ENCODE data around the gene ANAPC7. TPM values are rescaled to one million over a fixed set of nuclear protein-coding genes. Genes with fewer than 3 reads are reported as not detected.

The ANAPC7 gene
- total and polyA plus RNA-seq, 9 of the 15 experiments (the other 6 are each of a cell fraction or from before 2014, with no cell fraction given) = 46.7 to 158 (median 109) TPM

DNA sequence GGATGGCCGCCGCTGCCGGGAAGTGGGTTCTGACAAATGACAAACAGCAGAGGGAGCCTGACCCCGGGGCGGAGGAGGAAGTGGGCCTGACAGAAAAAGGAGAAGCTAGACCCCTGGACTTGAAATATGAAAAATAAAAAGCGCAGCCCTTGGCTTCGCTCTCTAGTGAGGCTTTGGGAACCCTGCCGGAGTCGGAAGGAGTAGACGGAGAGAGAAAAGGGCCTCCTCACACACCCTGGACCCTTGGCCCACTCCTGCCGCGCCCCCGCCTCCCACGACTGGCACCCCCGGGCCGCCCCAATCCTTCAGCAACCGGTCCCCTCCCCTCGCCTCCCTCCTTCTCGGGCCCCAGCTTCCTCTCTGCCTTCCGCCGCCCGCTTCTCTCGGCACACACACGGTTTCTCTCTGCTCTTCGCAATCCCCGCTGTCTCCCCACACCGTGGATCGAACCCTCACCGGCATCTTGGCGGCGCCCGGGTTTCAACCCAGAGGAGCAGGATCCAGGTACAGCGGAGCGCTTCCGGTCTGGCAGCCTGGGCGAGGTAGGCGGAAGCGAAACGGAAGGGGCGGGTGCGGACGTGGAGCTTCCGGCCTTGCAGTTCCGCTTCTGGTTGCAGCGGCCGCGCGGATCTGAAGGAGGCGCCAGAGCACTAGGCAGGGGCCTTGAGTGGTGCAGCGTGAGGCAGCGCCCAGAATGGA, 46.4 kb upstream of the ANAPC7 start, which contains the start of gene ARPC3 (continued):
- TF ChIP-seq, protein P1, sequence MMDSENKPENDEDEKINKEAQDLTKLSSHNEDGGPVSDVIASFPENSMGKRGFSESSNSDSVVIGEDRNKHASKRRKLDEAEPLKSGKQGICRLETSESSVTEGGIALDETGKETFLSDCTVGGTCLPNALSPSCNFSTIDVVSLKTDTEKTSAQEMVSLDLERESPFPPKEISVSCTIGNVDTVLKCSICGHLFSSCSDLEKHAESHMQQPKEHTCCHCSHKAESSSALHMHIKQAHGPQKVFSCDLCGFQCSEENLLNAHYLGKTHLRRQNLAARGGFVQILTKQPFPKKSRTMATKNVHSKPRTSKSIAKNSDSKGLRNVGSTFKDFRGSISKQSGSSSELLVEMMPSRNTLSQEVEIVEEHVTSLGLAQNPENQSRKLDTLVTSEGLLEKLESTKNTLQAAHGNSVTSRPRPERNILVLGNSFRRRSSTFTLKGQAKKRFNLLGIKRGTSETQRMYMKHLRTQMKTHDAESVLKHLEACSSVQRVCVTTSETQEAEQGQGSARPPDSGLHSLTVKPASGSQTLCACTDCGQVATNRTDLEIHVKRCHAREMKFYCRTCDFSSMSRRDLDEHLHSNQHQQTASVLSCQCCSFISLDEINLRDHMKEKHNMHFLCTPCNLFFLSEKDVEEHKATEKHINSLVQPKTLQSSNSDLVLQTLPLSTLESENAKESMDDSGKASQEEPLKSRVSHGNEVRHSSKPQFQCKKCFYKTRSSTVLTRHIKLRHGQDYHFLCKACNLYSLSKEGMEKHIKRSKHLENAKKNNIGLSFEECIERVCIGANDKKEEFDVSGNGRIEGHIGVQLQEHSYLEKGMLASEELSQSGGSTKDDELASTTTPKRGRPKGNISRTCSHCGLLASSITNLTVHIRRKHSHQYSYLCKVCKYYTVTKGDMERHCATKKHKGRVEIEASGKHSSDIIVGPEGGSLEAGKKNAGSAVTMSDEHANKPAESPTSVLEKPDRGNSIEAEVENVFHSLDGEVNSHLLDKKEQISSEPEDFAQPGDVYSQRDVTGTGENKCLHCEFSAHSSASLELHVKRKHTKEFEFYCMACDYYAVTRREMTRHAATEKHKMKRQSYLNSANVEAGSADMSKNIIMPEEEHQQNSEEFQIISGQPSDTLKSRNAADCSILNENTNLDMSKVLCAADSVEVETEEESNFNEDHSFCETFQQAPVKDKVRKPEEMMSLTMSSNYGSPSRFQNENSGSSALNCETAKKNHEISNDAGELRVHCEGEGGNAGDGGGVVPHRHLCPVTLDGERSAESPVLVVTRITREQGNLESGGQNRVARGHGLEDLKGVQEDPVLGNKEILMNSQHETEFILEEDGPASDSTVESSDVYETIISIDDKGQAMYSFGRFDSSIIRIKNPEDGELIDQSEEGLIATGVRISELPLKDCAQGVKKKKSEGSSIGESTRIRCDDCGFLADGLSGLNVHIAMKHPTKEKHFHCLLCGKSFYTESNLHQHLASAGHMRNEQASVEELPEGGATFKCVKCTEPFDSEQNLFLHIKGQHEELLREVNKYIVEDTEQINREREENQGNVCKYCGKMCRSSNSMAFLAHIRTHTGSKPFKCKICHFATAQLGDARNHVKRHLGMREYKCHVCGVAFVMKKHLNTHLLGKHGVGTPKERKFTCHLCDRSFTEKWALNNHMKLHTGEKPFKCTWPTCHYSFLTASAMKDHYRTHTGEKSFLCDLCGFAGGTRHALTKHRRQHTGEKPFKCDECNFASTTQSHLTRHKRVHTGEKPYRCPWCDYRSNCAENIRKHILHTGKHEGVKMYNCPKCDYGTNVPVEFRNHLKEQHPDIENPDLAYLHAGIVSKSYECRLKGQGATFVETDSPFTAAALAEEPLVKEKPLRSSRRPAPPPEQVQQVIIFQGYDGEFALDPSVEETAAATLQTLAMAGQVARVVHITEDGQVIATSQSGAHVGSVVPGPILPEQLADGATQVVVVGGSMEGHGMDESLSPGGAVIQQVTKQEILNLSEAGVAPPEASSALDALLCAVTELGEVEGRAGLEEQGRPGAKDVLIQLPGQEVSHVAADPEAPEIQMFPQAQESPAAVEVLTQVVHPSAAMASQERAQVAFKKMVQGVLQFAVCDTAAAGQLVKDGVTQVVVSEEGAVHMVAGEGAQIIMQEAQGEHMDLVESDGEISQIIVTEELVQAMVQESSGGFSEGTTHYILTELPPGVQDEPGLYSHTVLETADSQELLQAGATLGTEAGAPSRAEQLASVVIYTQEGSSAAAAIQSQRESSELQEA (IDR thresholded peaks at IDR 0.05; ENCODE audit: low read depth) = no peak
- TF ChIP-seq NCOA6 (IDR thresholded peaks at IDR 0.05) (no peak), KAT8 (IDR thresholded peaks at IDR 0.05; ENCODE audit: low read depth) (no peak; the same call in 1 of the 2 replicates), MEF2A (IDR thresholded peaks at IDR 0.05; ENCODE audit: control insufficient read depth, low read depth, low read length) (no peak), ELK1 (CRISPR knock-in tag; IDR thresholded peaks at IDR 0.05) (no peak), ZBTB1 (CRISPR knock-in tag; IDR thresholded peaks at IDR 0.05; ENCODE audit: borderline replicate concordance, low read depth) (no peak), KLF13 (tag; IDR thresholded peaks at IDR 0.05; ENCODE audit: borderline replicate concordance, low read depth) (0 out of 2 replicates have a peak, but pooled peaks have one; percentile 7), KLF16 (IDR thresholded peaks at IDR 0.05) (peak; percentile 46; the same call in 1 of the 2 replicates), ELF4 (CRISPR knock-in tag; IDR thresholded peaks at IDR 0.05) (peak; percentile 88), PML (IDR thresholded peaks at IDR 0.05; ENCODE audit: low read length) (peak; percentile 60), ZNF717 (CRISPR knock-in tag; IDR thresholded peaks at IDR 0.05) (no peak)
- TF ChIP-seq, protein P2, sequence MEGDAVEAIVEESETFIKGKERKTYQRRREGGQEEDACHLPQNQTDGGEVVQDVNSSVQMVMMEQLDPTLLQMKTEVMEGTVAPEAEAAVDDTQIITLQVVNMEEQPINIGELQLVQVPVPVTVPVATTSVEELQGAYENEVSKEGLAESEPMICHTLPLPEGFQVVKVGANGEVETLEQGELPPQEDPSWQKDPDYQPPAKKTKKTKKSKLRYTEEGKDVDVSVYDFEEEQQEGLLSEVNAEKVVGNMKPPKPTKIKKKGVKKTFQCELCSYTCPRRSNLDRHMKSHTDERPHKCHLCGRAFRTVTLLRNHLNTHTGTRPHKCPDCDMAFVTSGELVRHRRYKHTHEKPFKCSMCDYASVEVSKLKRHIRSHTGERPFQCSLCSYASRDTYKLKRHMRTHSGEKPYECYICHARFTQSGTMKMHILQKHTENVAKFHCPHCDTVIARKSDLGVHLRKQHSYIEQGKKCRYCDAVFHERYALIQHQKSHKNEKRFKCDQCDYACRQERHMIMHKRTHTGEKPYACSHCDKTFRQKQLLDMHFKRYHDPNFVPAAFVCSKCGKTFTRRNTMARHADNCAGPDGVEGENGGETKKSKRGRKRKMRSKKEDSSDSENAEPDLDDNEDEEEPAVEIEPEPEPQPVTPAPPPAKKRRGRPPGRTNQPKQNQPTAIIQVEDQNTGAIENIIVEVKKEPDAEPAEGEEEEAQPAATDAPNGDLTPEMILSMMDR (IDR thresholded peaks at IDR 0.05 in 2 of 3, conservative IDR thresholded peaks at IDR 0.05 in 1 of 3; ENCODE audit: insufficient read depth in 2 of 3, low read depth in 1 of 3, low read length in 3 of 3) = peak; percentile 94 to 97 (median 95)
- TF ChIP-seq, protein P3, sequence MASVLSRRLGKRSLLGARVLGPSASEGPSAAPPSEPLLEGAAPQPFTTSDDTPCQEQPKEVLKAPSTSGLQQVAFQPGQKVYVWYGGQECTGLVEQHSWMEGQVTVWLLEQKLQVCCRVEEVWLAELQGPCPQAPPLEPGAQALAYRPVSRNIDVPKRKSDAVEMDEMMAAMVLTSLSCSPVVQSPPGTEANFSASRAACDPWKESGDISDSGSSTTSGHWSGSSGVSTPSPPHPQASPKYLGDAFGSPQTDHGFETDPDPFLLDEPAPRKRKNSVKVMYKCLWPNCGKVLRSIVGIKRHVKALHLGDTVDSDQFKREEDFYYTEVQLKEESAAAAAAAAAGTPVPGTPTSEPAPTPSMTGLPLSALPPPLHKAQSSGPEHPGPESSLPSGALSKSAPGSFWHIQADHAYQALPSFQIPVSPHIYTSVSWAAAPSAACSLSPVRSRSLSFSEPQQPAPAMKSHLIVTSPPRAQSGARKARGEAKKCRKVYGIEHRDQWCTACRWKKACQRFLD (CRISPR knock-in tag; IDR thresholded peaks at IDR 0.05) = no peak
